ENCODE measurements around the gene RRAGD.

RRAGD gene, protein sequence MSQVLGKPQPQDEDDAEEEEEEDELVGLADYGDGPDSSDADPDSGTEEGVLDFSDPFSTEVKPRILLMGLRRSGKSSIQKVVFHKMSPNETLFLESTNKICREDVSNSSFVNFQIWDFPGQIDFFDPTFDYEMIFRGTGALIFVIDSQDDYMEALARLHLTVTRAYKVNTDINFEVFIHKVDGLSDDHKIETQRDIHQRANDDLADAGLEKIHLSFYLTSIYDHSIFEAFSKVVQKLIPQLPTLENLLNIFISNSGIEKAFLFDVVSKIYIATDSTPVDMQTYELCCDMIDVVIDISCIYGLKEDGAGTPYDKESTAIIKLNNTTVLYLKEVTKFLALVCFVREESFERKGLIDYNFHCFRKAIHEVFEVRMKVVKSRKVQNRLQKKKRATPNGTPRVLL

DNA sequence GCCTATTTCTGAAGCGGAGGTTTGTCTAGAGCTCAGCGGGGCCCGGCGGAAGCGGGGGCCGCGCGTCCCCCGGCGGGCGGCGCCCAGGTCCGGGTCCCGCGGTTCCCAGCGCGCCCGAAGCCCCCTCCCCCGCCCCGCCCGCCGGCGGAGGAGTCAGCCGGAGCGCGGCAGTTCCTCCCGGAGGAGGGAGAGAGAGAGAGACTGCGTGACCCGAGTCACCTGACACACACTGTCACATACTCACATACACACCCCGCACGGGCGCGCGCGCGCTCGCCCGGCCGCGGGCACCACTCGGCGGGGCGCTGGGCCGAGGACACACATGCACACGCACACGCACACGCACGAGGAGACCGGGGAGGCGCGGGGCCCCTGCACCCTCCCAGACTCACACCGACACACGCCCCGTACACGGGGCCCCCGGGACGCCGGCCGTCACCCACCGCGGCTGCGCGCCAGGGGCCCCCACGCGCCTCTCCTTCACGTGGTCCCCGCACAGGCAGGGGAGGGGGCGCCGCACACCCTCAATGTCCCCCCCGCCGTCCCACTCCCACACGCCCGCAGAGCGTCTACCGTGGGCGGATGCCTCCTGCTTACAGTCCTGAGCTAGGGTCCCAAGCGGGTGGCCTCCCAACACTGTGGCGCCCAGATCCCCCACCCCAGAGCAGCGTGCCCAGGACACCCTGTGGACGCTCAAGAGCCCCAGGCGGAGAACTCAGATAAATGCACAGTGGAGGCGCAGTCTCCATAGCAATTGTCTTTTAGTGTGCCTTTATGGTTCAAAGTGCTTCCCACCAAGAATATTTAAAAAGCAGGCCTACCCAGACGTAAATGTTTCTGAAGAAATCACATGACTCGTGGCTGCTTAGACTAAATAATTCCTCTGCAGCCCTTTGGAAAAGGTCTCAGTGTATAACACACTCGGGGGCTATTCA lies at the start of gene RRAGD:
TSS of gene RRAGD (minus strand) at position 203 of the 935 bp plus-strand sequence. CDS start 280 bp downstream, outside the sequence.
- no peak for TF ChIP-seq CTCF (IDR thresholded peaks at IDR 0.05; ENCODE audit: low read depth, low read length, missing control alignments)
- peak within 1 kb of the TSS; percentile 47 for H3K4me3 ChIP-seq (ENCODE audit: low read depth, low read length)
- DNase-seq (ENCODE audit: low read depth), result no peak
- in situ Hi-C loops (cut with HindIII; ENCODE audit: low sequenced_read_pairs), result no loop called here

GRCh38 chr6:89460713-89461112 lies 48.6 kb upstream of the RRAGD start:
- in situ Hi-C loops (cut with HindIII; ENCODE audit: low sequenced_read_pairs), result no loop called here
- no peak for TF ChIP-seq CTCF (IDR thresholded peaks at IDR 0.05; ENCODE audit: low read depth, low read length, missing control alignments)
- DNase-seq (ENCODE audit: low read depth), result no peak
- no peak overlapping the region for H3K4me3 ChIP-seq (ENCODE audit: low read depth, low read length)

DNA sequence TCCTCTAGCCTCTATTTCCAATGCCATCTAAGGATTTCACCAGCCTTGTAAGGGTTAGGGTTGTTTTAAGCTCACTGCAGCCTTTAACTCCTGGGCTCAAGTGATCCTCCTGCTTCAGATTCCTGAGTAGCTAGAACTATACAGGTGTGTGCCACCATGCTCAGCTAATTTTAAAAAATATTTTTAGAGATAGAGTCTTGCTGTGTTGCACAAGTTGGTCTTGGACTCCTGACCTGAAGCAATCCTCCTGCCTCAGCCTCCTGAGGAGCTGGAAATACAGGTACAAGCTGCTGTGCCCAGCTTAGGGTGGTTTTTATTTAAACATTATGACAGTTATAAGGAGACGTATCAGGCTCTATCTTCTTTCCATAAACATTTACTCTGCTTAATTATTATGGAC lies 47.4 kb upstream of the RRAGD start:
- no peak for DNase-seq (ENCODE audit: low read depth)
- no peak overlapping the region for H3K4me3 ChIP-seq (ENCODE audit: low read depth, low read length)
- no peak for TF ChIP-seq CTCF (IDR thresholded peaks at IDR 0.05; ENCODE audit: low read depth, low read length, missing control alignments)
- in situ Hi-C loops (cut with HindIII; ENCODE audit: low sequenced_read_pairs), result no loop called here

GRCh38 chr6:89458704-89459103 lies 46.6 kb upstream of the RRAGD start:
- DNase-seq (ENCODE audit: low read depth), result no peak
- H3K4me3 ChIP-seq (ENCODE audit: low read depth, low read length), result no peak overlapping the region
- in situ Hi-C loops (cut with HindIII; ENCODE audit: low sequenced_read_pairs), result no loop called here
- no peak for TF ChIP-seq CTCF (IDR thresholded peaks at IDR 0.05; ENCODE audit: low read depth, low read length, missing control alignments)

DNA sequence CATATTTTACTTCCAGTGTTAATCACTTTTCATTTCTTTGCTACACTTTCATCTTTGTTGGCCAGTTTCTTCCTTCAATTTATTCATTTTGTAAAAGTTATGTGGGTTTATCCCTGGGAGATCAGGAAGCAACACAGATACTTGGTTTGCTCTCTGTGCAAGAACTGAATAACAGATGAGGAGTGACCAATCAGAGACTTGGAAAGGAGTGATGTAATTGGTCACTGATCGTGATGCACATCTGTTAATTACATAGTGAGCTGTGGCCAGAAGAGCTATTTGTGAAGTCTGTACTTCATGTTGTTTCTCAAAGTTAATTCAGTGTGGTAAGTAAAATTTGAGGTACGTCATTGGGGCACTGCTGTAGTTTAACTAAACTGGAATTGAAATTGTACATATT lies 42.2 kb upstream of the RRAGD start:
- H3K4me3 ChIP-seq (ENCODE audit: low read depth, low read length), result no peak overlapping the region
- TF ChIP-seq CTCF (IDR thresholded peaks at IDR 0.05; ENCODE audit: low read depth, low read length, missing control alignments), result no peak
- no peak for DNase-seq (ENCODE audit: low read depth)
- in situ Hi-C loops (cut with HindIII; ENCODE audit: low sequenced_read_pairs), result no loop called here

GRCh38 chr6:89452281-89452680 lies 40.2 kb upstream of the RRAGD start:
- TF ChIP-seq CTCF (IDR thresholded peaks at IDR 0.05; ENCODE audit: low read depth, low read length, missing control alignments), result no peak
- no peak for DNase-seq (ENCODE audit: low read depth)
- in situ Hi-C loops (cut with HindIII; ENCODE audit: low sequenced_read_pairs), result no loop called here
- no peak overlapping the region for H3K4me3 ChIP-seq (ENCODE audit: low read depth, low read length)
